ENCODE results near the gene NADK2. TPM values are rescaled to one million over a fixed set of nuclear protein-coding genes. Genes with fewer than 3 reads are reported as not detected.
A peak's percentile ranks its signal among the peaks of the same experiment; 100 is the strongest.

NADK2 gene
- total RNA-seq, 1 donor from 2014 or later = 20.7 TPM

GRCh38 chr5:36158144-36158543, 83.6 kb downstream of the NADK2 start:
- H2AFZ ChIP-seq (ENCODE audit: low read depth, low read length) = no peak overlapping the region
- Mint-ChIP-seq H3K9me3 (ENCODE audit: unreplicated experiment) (peaks cover 3% of the 10 kb centered on the region), H3K27me3 (ENCODE audit: low read depth, unreplicated experiment) (no peaks in the 10 kb centered on the region), H3K4me3 (ENCODE audit: unreplicated experiment) (no peak overlapping the region), H3K4me1 (ENCODE audit: low read depth, unreplicated experiment) (peaks cover 37% of the 10 kb centered on the region), H3K36me3 (ENCODE audit: low read depth, unreplicated experiment) (peaks cover 11% of the 10 kb centered on the region), H3K27ac (ENCODE audit: unreplicated experiment) (peak overlapping the region; percentile 29)
- no peaks in the 10 kb centered on the region for H3K9me3 ChIP-seq (ENCODE audit: insufficient read depth, low read depth, low read length)
- peaks cover 84% of the 10 kb centered on the region for H3K79me2 ChIP-seq (ENCODE audit: insufficient read depth, low read length)
- peaks cover 15% of the 10 kb centered on the region for H3K4me1 ChIP-seq (ENCODE audit: insufficient read depth, low read length)
- no peak overlapping the region for H3K27ac ChIP-seq (ENCODE audit: low read depth, low read length)
- no peak overlapping the region for H3K9ac ChIP-seq (ENCODE audit: low read length)
- H3K4me2 ChIP-seq (ENCODE audit: low read length) = no peak overlapping the region
- no peaks in the 10 kb centered on the region for H3K27me3 ChIP-seq (ENCODE audit: insufficient read depth, low read length)
- FAIRE-seq (no peak), DNase-seq (ENCODE audit: low read depth) (no peak)
- H3K4me3 ChIP-seq (ENCODE audit: insufficient read depth, low read depth, low read length) = no peak overlapping the region
- peaks cover 23% of the 10 kb centered on the region for H3K36me3 ChIP-seq (ENCODE audit: insufficient read depth, low read length)
- TF ChIP-seq EZH2 (IDR thresholded peaks at IDR 0.05; ENCODE audit: insufficient read depth, low read length) (no peak), CTCF (IDR thresholded peaks at IDR 0.05; ENCODE audit: insufficient read depth, low read depth, low read length) (no peak)
- peaks cover 24% of the 10 kb centered on the region for H4K20me1 ChIP-seq (ENCODE audit: insufficient read depth, low read length)

DNA sequence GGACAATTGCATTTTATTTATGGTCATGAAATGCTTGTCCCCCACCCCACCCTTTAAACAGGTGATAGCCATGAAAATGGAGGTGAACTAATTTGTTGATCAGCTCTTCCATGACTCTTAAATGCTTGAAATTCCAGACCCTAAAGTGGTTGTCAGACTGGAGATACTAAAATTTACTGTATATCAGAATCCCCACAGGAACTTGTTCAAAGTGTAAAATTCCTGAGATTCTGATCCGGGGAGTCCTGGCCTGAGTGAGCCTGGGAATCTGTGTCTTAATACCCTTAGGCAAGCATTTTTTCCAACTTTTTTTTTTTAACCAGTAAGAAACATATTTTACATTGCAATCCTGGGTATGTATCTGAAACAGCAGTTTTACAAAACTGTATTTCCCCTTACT, 85.1 kb downstream of the NADK2 start:
- peak overlapping the region; percentile 91 for H3K27ac Mint-ChIP-seq (ENCODE audit: unreplicated experiment)
- TF ChIP-seq CTCF (IDR thresholded peaks at IDR 0.05; ENCODE audit: insufficient read depth, low read depth, low read length) (no peak), EZH2 (IDR thresholded peaks at IDR 0.05; ENCODE audit: insufficient read depth, low read length) (no peak)
- FAIRE-seq (no peak), DNase-seq (ENCODE audit: low read depth) (peak; percentile 72)
- Histone ChIP-seq H4K20me1 (ENCODE audit: insufficient read depth, low read length) (peaks cover 21% of the 10 kb centered on the region), H3K4me3 (ENCODE audit: insufficient read depth, low read depth, low read length) (no peak overlapping the region), H3K79me2 (ENCODE audit: insufficient read depth, low read length) (peaks cover 81% of the 10 kb centered on the region), H3K9me3 (ENCODE audit: insufficient read depth, low read depth, low read length) (no peaks in the 10 kb centered on the region), H3K4me1 (ENCODE audit: insufficient read depth, low read length) (peaks cover 19% of the 10 kb centered on the region), H3K27ac (ENCODE audit: low read depth, low read length) (peak overlapping the region; percentile 35), H3K36me3 (ENCODE audit: insufficient read depth, low read length) (peaks cover 18% of the 10 kb centered on the region), H2AFZ (ENCODE audit: low read depth, low read length) (no peak overlapping the region), H3K4me2 (ENCODE audit: low read length) (peak overlapping the region; percentile 34), H3K27me3 (ENCODE audit: insufficient read depth, low read length) (no peaks in the 10 kb centered on the region), H3K9ac (ENCODE audit: low read length) (peak overlapping the region; percentile 15)
- no peaks in the 10 kb centered on the region for H3K27me3 Mint-ChIP-seq (ENCODE audit: low read depth, unreplicated experiment)
- H3K4me3 Mint-ChIP-seq (ENCODE audit: unreplicated experiment) = peak overlapping the region; percentile 52
- peaks cover 2% of the 10 kb centered on the region for H3K9me3 Mint-ChIP-seq (ENCODE audit: unreplicated experiment)
- H3K4me1 Mint-ChIP-seq (ENCODE audit: low read depth, unreplicated experiment) = peaks cover 37% of the 10 kb centered on the region
- peaks cover 10% of the 10 kb centered on the region for H3K36me3 Mint-ChIP-seq (ENCODE audit: low read depth, unreplicated experiment)

GRCh38 chr5:36156121-36156601, 85.6 kb downstream of the NADK2 start:
- Mint-ChIP-seq H3K27ac (ENCODE audit: unreplicated experiment) (peak overlapping the region; percentile 91), H3K36me3 (ENCODE audit: low read depth, unreplicated experiment) (peaks cover 10% of the 10 kb centered on the region), H3K27me3 (ENCODE audit: low read depth, unreplicated experiment) (no peaks in the 10 kb centered on the region), H3K9me3 (ENCODE audit: unreplicated experiment) (peaks cover 2% of the 10 kb centered on the region), H3K4me1 (ENCODE audit: low read depth, unreplicated experiment) (peaks cover 37% of the 10 kb centered on the region), H3K4me3 (ENCODE audit: unreplicated experiment) (no peak overlapping the region)
- TF ChIP-seq CTCF (IDR thresholded peaks at IDR 0.05; ENCODE audit: insufficient read depth, low read depth, low read length) (no peak), EZH2 (IDR thresholded peaks at IDR 0.05; ENCODE audit: insufficient read depth, low read length) (no peak)
- peak overlapping the region; percentile 24 for H3K4me2 ChIP-seq (ENCODE audit: low read length)
- no peak overlapping the region for H3K9ac ChIP-seq (ENCODE audit: low read length)
- H3K4me3 ChIP-seq (ENCODE audit: insufficient read depth, low read depth, low read length) = no peak overlapping the region
- no peak overlapping the region for H2AFZ ChIP-seq (ENCODE audit: low read depth, low read length)
- no peaks in the 10 kb centered on the region for H3K27me3 ChIP-seq (ENCODE audit: insufficient read depth, low read length)
- H3K9me3 ChIP-seq (ENCODE audit: insufficient read depth, low read depth, low read length) = no peaks in the 10 kb centered on the region
- peaks cover 18% of the 10 kb centered on the region for H3K36me3 ChIP-seq (ENCODE audit: insufficient read depth, low read length)
- peaks cover 19% of the 10 kb centered on the region for H3K4me1 ChIP-seq (ENCODE audit: insufficient read depth, low read length)
- H3K27ac ChIP-seq (ENCODE audit: low read depth, low read length) = peak overlapping the region; percentile 6
- H3K79me2 ChIP-seq (ENCODE audit: insufficient read depth, low read length) = peaks cover 79% of the 10 kb centered on the region
- FAIRE-seq (no peak), DNase-seq (ENCODE audit: low read depth) (peak; percentile 63)
- peaks cover 21% of the 10 kb centered on the region for H4K20me1 ChIP-seq (ENCODE audit: insufficient read depth, low read length)

All from astrocyte (in vitro differentiated cells and primary cell).